ENCODE results near the gene GLYR1.
"Not testable (repeated sequence)": the region's sequence is repeated elsewhere in the genome, so short reads cannot be mapped to it uniquely, and the experiment has no call there.

The GLYR1 gene

DNA sequence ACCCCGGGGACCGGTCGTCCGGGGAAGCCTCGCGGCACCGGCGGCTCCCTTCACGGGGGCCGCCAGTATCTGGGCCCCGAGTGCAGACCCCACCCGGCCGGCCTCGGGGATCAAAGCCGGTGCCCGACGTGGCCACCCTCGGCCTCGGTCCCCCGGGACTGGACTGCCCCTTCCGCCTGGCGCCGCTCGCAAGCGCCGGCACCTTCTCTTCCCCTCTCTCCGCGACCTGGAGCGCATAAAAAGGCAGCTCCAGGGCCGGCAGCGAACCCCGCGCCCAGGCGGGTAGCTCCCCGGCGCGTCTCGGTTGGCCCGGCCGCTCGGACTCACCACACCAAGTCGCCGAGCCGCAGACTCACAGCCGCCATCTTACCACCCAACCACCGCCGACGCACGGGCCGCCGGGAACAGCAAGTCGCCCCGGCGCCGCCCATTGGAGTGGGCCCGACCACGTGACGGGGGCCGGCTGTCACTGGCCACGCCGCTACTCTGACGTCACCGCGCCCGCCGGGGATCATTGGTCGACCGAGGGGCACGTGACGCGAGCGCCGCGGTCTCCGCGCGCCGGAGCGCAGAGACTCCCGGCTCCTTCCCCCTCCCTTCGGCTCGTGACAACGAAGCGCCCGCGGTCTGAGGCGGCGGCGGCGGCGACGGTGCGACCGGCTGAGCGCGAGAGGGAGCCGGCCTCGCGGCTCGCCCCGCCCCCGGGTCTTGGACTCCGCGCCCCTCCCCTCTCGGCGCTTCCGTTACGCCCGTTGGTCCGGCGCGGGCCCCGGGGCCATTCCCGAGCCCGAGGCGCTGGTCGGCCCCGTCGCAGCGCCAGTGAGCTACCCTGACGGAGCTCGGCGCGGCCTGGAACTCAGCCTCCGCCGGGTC is at the start of gene GLYR1, which contains the start of gene UBN1:
Gene GLYR1 (minus strand): TSS at position 388 of the 873 bp plus-strand sequence. CDS start 23 bp downstream, at position 365.
Gene UBN1 (plus strand): TSS at position 581 of the 873 bp plus-strand sequence. CDS start 5,437 bp downstream, outside the sequence.
- DNase-seq (ENCODE audit: low read depth) = peak; percentile 100

DNA sequence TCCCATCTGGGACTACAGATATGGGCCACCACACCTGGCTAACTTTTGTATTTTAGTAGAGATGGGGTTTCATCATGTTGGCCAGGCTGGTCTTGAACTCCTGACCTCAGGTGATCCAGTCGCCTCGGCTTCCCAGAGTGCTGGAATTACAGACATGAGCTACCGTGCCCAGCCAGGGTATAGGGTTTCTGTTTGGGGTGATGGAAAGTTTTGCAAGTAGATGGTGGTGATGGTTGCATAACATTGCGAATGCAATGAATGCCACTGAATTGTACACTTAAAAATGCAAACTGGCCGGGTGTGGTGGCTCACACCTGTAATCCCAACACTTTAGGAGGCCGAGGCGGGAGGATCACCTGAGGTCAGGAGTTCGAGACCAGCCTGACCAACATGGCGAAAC is 49.7 kb upstream of the GLYR1 start:
- not testable (repeated sequence) for DNase-seq (ENCODE audit: low read depth)

DNA sequence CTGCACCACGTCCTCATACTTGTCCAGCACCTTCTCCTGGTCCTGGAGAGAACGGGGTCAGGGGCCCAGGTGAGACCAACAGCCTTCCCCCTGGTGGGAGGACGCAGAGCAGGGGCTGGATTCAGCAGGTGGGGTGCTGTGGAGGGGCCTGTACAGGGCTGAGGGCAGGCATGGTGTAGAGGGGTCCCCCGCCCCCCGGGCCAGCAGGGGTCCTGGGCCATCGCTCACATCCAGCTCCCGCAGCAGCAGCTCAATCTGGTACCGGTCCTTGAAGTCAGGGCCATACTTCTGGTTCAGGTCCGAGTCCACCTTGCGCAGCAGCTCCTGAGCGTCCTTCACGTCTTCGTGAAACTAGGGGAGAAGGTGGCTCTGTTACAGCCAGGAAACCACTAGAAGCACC is 48.3 kb upstream of the GLYR1 start:
- DNase-seq (ENCODE audit: low read depth) = no peak

DNA sequence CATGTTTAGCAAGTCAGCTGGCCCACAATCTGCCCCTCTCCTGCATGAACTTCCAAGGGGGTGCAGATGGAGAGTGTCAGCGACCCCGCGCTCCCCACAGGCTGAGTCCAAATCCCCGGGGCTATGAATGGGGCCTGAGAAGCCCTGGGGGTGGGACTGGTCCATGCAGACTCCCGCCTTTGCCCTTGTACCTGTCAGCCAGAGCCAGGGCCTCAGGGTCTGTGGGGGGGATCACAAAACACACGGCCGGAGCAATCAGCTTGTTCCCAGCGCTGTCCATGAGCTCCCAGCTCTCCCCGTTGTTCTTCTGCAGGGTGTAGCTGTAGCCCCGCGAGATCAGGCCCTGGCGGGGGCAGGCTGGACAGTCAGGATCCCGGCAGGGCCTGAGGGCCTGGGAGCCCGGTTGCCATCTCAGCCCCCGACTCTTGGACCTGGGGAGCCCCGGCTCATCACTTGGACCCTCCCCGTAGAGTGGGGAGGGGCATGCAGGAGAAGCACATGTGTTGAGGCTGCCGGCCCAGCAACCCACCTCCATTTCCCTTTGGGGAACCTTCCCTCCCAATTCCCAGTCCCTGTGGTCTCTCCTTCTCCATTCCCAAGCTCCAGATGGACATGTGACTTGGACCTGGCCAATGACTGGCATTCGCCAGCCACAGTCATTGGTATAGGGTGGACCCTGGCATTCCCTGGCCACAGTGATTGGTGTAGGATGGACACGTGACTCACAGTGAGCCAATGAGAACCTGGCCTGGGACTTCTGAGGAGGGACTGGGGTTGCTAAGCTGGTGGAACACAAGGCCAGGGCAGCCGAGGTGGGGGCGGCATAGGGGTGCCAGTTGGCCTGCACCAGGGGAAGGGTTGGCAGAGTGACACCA is 47.4 kb upstream of the GLYR1 start:
- no peak for DNase-seq (ENCODE audit: low read depth)

DNA sequence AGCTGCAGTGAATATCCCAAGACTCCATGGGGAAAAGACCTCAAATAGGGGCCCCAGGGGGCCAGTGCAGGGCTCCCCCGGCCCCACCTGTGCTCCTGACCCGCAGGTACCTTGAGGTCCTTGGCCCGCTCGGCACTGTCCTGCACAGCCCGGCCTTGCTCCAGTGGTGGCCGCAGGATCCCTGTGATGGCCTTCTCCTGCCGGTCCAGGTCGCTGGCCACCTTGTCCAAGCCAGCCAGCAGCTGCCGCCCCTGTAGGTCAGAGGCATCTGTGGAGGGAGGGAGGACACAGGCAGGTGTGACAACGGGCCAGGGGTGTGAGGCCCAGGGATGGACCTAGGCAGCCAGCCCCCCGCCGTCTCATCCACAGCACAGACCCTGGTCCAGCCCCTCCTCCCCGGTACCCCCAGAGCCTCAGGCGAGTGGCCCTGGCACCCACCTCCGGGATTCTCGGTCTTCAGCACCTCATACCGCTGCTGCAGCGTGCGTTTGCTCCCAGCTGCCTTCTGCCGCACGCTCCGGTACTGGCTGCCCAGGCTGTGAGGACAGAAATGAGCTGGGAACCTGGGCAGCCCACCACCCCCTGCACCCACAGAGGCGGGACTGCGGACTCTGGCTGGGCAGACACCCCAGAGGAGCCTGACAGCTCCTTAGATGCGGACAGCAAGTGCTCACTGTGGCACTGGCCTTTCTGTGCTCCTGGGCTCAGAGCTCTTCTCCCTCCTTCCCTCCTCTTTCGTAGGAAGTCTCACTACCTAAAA is 46.2 kb upstream of the GLYR1 start:
- DNase-seq (ENCODE audit: low read depth) = no peak

DNA sequence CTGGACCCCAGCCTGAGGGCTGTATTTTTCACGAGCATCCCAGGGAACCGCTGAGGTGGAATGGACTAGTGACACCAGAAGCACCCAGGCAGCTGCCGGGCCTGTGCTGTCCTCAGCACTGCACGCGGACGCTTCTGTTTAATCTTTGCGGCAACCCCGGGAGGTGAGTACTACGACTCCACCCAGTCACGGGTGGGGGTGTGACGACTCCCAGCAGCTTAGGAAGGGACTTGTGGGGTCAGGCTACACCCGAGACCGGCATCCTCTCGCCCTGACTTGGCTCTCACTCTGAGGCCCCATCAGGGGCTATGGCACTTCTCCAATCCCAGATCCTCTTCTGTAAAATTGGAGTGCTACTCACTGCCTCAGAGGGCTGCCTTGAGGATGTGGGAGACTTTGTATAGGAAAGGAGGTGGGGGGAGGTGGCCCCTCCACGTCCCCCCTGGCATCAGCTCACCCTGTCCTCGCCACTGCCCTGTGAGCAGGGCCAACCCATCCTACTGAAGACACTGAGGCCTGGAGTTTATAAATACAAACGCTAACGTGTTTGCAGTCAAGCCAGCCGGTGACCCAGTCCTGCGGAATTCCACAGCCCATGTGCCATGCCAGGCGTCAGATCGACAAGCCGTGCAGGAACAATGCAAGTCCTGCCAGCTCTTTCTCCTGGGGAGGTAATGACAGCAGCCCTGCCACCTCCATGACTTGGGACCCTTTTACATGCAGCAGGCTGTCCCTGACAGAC is 45.4 kb upstream of the GLYR1 start:
- DNase-seq (ENCODE audit: low read depth) = no peak

DNA sequence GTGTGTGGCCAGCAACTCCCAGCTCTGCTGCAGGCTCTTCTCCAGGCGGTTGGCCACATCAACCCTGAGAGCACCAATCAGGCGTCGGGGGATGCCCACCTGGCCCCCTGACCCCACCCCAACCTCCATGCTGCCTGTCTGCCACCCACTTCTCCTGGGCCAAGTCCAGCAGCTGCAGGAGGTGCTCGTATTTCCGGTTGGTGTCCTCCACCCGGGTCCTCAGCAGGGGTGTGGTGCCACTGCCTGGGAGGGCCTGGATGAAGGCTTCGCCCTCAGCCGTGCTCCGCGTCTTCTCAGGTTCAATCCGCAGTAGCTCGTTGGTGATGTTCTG is 44.8 kb upstream of the GLYR1 start:
- no peak for DNase-seq (ENCODE audit: low read depth)

DNA sequence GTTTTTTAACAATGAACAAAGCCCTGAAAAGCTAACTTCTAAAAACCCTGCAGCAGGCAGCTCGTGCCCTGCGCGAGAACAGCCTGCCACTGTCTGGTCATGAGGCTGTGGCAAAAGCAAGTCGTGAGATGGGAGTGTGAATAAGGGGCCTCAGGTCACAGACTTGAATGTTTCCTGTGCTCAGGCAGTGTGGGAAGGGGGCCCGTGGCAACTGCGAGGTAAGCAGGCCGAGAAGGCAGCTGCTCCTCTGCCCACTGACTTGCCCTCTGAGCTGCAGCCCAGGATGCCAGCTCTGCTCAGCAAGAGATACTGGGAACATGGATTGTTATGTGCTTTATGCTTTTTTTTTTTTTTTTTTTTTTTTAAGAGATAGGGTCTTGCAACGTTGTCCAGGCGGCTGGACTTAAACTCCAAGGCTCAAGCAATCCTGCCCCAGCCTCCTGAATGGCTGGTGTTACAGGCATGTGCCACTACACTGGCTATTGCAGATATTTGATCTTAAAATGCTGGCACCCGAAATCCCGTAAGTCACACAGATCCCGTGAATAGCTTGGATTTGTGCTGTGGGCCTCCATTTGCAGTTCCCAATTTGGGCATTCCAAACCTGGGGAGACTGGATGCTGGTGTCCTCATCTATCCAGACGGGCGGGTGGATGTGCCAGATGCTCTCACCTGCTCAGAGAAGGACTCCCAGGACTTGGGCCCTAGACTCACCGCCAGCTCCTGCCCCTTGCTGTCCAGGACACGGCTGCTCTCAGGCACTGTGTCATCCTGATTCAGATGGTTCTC is 44.2 kb upstream of the GLYR1 start:
- no peak for DNase-seq (ENCODE audit: low read depth)

DNA sequence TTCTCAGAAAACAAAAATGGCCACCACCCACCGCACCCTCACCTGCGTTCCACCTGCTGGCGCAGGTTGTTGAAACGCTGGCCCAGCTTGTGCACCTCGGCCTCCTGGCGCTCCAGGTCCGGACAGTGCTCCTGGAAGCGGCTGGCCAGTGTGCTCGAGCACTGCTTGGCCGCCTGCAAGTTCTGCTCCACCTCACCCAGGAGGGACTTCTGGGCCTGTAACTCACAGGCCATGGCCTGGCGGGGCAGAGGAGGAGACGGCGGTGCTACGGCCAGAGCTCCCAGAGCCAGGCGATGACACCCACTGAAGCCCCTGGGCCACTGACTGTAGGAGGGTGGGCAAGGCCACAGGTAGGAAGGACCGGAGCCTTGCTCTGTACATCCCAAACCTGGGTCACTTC is 43.6 kb upstream of the GLYR1 start:
- DNase-seq (ENCODE audit: low read depth) = no peak

DNA sequence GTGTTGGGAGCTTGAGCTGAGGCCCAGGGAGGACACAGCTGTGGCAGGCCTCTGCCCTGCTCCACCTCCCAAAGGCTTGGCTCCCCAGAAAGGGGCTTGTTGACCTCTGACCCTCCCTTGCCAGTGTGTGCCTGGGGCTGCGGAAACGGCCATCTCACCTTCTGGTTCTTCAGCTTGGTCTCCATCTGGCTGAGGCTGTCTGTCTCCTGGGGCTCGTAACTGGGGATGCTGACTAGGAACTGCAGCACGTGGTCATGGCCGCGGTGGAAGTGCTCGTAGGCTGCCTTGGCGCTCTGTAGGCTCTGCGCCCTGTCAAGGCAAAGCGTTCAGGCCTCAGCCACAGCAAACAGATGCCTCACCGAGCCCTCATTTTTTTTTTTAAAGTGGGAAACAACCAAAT is 42.9 kb upstream of the GLYR1 start:
- no peak for DNase-seq (ENCODE audit: low read depth)

DNA sequence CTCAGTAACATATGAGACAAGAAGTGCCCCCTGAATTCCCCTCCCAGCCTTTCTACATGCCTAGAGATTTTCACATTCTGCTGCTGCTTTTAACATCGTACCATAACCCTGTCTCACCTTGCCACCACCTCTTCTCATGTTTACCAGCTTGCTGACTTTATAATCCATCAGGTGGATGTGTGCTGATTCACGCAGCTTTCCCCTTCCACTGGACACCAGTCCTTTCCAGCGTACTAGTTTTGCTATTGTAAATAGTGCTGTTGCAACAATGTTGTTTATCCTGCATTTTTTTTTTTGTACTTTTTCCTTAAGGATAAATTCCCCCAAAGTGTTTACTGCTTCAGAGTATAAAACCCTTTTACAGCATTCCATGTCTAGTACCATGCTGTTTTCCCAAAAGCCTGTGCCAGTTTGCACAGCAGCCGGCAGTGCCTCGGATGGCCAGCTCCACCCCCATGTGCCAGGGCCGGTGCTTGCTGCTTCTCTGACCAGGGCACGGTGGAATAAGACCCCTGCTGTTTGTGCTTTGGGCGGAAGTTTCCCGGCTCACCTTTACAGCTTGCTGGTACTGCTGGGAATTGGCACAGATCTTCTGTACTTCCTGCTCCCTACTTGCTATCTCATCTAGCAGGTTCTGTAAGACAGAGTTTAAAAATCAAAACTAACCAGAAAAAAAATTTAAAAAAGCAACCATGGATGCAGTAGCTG is 41.5 kb upstream of the GLYR1 start:
- DNase-seq (ENCODE audit: low read depth) = no peak

DNA sequence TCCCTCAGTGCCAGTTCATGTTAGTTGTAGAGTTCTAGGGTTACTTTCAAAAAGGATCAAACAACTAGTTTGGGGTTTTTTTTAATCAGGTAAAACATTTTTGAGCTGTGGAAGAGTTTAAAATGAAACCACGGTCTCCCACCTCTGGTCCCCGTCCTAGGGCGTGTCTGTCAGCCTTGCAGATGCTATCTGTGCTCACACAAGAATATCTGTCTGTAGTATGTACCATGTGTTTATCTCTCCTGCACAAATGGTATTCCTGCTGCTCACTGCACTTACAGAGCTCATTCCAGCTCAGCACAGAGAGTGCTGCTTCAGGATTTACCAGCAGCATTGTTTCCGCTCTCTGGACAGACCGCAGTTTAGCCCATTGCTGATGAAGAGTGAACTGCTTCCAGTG is 39.1 kb upstream of the GLYR1 start:
- DNase-seq (ENCODE audit: low read depth) = no peak

DNA sequence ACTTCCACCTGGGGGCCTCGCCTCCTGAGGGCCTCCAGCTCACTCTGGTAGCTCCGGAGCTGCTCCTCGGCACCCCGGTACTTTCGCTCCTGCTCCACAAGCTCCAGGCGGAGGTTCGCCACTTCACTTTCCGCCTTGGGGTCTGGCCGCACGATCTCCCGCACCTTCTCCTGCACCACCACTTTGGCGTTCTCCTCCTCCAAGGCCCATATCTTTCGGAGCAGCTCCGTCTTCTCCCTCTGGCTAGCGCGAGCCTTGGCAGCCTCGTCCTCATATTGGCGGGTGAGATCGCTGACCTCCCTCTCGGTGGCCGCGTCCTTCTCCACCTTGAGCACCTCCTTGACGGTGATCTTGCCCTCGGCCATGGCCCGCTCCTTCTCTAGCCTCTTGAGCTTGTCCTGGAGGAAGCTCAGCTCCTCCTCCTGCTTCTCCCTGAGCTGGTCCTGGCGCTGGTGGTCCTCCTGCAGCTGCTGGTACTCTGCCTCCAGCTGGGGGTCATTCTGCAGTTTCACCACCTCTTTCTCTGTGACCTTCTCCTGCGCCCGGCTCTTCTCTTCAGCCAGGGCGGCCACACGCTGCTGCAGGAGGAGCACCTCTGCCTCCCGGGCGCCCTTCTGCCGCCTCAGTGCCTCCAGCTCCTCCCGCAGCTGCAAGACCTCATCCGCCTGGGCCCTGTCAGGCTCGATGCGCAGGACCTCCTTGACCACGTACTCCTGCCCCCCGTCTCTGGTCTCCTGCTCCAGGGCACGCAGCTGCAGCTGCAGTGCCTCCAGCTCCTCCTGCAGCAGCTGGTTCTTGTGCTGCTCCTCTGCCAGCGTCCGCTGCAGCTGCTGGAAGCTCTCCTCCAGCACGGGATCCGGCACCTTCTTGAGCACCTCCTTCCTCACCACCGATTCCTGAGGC is 38.1 kb upstream of the GLYR1 start:
- DNase-seq (ENCODE audit: low read depth) = no peak

DNA sequence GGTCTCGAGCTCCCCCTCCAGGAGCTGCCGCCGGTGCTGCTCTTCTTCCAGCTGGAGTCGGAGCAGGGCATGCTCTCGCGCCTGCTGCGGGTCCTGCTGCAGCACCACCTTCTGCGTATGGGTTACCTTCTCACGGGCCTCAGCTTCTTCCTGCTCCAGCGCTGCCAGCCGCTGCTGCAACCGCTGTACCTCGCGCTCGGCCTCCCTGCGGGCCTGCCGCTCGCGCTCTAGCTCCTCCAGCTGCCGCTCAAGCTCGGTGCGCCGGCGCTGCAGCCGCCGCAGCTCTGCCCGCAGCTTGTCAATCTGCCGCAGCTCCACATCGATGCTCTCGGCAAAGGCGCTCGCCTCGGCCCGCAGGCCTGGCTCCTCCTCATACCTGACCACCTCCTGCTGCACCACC is 37.1 kb upstream of the GLYR1 start:
- DNase-seq (ENCODE audit: low read depth) = no peak

DNA sequence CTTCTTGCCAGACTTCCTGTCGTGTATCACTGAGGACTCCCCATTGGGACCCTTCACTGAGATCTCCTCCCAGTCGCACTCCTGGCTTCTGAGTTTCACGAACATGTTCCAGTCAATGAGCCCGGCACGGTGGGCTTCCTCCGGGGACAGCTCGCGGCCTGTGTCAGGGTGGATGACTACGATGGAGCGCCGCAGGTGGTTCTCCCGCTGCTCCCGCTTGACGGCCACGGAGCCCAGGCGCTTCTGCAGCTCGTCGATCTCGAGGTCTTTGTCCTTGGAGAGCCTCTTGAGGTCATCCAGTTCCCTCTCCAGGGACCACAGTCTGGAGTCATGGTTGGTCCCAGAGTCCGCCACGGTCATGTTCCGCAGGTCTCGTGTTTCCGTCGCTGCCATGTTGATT is 36.4 kb upstream of the GLYR1 start:
- DNase-seq (ENCODE audit: low read depth) = no peak

DNA sequence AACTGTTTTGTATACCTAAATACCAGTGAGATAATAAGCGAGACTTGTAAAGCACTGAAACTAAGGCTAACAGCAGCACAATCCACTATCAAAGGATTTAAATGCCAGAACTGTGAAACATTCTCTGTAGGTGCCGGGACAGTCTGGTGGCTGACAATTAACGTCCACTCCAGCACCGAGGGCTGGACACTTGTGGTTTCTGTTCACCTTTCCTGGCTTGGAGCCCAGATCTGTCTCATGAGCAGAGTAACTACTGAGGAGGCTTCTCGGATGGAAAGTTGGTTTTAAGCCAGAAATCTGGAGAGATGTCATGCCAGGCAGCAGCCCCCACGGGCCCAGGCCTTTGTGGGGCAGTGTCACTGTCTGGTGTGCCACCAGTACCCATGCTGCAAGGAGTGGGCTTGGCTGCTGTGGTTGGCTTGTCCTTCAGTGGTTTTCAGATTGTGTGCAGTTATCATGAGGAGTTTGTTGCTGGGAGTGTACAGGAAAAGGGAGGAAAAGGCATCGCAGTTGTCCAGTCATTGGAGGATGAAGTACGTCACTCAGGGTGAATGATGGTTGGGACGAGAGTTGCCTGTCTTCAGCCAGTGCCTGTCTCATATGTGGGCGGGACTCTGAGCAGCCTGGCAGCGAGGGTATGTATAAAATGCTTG is 35.7 kb upstream of the GLYR1 start:
- DNase-seq (ENCODE audit: low read depth) = no peak

DNA sequence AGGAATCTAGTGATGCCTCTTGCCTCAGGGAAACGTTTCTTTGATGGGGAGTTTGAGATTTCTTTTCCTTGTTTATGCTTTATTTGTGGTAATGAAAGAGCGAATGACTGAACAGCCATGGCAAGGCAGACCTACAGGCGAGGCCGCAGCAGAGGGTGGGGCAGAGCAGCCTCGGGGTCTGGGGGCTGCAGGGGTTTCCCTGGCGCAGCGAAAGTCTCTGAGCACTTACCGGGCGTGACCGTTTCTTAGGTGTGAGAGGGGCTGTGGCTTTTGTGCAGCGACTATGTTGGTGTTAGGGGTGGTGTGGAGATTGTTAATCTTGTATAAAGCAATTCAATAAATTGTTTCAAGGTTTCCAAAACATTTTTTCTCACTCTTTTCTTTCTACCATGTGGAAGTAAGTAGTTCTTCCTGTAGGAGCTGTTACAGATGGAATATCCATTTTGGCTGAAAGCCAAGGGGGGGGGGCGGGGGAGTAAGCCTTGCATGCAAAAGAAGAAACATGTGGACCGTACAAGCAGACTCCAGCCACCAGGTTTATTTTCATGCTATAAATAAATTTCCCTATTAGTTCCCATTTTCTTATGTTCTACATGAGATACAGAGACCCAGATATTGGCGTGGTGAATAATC is 35.0 kb upstream of the GLYR1 start:
- DNase-seq (ENCODE audit: low read depth) = no peak

DNA sequence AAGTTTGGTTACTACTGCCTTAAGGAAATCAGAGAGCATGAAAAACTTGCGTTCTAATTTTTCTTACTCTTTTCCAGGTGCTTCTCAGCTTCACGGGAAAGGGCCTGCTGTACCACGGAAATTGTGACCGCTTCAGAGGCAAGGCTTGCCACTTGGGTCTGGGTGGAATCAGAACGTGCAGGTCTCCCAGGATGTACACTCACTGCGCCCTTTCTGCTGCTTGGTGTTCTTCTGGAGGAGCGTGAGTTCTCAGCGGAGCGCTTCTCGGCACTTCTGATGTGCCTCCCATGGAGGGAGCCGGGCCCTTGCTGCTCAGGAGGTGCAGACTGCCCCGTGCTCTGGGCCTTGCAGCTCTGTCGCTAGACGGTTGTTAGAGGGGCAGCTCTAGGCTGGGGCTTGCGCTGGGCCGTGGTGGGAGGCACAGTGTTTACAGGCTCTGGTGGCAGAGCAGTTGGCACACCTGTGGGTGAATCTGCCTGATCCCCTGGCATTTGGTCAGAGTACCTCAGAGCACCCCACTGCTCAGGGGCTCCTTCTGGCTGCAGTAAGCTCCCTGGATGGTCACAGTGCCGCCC is 33.0 kb upstream of the GLYR1 start:
- DNase-seq (ENCODE audit: low read depth) = no peak
